Glomerular visceral epithelial cell (primary cell): ENCODE data around the gene ARFGAP1.
"Not testable (repeated sequence)": the region's sequence is repeated elsewhere in the genome, so short reads cannot be mapped to it uniquely, and the experiment has no call there.

ENCODE experiments used
- DNase-seq: peaks from one replicate; pipeline ENCODE4 v3.0.0-alpha.2; 2016; ENCODE audit errors: extremely low spot score

ARFGAP1 gene

GRCh38 chr20:63240004-63240403, 32.6 kb upstream of the ARFGAP1 start:
- no peak for DNase-seq

GRCh38 chr20:63241272-63241671, 31.3 kb upstream of the ARFGAP1 start:
- DNase-seq: no peak

GRCh38 chr20:63242736-63243135, 29.9 kb upstream of the ARFGAP1 start:
- DNase-seq: no peak

GRCh38 chr20:63243604-63244247, 28.9 kb upstream of the ARFGAP1 start:
- DNase-seq: no peak

DNA sequence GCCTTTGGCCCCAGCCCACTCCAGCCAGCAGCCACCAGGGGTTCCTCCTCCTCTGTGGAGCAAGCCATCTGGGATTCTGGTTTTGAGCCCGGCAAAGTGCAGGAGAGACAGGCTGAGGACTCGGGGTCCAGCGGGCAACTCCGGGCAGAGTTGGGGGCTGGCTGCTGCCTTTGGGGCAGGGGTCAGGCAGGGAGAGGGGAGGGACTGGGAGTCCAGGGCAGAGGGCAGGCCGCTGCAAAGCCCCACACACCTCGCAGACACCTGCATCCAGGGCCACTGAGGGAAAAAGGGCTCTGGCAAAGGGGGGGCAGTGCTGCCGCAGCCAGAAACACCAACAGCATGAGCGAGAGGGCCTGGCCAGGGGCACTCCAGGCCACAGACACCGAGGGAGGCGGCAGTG, 28.1 kb upstream of the ARFGAP1 start:
- no peak for DNase-seq

DNA sequence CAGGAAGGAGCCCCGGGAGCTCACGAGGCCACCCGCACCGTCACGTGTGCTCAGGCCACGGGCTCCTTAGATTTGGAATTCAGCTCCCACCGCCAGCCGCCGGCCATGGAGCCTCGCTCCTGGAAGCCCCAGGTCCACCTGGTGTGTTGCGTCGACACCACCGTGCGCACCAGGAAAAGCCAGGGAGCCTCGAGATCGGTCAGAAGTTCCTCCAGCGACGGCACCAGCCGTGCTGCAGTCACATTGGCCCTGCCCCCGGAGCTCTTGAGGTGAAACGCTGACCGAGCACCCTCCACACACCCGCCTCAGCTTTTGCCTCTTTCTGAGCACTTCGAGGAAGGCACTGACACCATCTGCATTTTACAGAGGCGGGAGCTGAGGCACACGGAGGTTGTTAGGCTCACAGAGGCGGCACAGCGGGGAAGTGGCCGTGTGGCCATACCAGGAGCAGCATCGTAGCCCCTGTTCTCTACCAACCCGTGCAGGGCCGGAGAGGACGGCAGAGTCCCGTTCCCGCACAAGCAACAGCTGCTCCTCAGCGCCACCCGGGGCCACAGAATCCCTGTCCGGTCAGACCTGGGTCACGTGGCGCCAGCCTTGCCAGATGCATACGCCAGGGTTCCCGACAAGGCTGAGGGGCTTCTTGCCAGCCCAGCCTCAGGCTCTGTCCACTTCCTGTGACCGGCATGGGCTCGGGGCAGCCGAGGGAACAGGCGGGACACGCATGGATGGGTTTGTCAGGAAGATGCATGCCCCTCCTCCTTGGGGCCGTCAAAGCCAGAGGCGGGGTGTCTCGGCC, 25.9 kb upstream of the ARFGAP1 start:
- peak; percentile 68 for DNase-seq

DNA sequence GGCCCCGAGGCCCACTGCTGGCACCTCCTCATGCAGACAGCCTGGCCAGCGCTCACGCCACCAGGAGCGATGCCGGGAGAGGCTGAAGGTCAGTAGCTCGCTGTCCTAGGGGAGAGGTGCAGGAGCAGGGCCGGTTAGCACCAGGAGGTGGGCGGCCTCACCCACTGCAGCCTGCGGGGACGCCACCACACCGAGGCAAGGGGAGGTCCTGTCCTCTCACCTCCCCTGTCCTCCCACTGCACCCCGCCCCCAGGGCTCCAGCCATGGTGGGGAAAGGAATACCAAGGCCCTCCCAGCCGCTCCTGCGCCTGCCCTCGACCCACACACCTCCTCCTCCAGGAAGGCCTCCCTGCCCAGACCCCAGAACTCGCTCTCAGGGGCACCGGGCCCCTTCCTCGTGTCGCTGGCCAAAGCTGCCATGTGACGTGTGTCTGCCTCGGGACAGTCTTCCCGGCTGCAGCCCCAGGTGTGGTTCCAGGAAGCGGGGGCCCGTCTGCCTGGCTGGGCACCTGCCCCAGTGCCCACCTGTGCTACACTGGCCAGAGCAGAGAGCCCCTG, 24.9 kb upstream of the ARFGAP1 start:
- no peak for DNase-seq

DNA sequence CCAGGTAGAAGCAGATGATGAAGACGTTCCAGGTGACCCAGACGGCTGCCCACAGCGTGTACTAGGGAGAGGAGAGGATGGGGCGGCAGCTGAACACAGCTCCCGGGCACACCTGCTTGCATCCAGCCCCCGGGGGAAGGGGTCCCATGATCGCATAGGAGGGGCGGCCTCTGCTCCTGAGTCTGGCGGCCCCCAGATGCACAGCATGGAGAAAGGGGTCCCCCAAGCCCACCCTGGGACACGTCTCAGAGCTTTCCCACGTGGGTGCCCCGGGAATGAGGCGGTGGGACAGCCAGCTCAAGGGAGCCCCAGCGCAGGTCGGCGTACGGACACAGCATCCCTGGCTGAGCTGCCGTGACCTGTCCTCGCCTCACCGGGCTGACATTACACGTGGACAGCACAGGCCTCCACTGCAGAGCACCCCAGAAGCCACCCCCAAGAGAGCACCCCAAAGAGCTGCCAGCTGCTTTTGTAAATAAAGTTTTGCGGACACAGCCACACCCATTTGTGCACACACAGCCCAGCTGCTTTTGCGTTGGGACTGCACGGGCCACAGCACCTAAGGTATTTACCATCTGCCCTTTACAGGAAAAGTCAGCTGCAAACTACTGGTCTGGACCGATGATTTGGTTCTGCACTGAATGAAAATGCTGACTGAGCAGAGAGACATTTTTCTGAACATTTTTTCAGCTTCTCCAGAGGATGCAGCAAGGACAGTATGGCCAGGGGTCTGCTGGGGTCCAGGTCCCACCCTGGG, 23.6 kb upstream of the ARFGAP1 start:
- DNase-seq: peak; percentile 89

- DNase-seq: no peak
Observed at GRCh38 chr20:63249891-63250290, 22.7 kb upstream of the ARFGAP1 start.

- DNase-seq: not testable (repeated sequence)
Observed at GRCh38 chr20:63251350-63251749, 21.3 kb upstream of the ARFGAP1 start.

GRCh38 chr20:63252284-63252711, 20.3 kb upstream of the ARFGAP1 start:
- DNase-seq: no peak

GRCh38 chr20:63253065-63253437, 19.6 kb upstream of the ARFGAP1 start:
- DNase-seq: no peak

- no peak for DNase-seq
Observed at GRCh38 chr20:63253438-63254231, 19.0 kb upstream of the ARFGAP1 start.

DNA sequence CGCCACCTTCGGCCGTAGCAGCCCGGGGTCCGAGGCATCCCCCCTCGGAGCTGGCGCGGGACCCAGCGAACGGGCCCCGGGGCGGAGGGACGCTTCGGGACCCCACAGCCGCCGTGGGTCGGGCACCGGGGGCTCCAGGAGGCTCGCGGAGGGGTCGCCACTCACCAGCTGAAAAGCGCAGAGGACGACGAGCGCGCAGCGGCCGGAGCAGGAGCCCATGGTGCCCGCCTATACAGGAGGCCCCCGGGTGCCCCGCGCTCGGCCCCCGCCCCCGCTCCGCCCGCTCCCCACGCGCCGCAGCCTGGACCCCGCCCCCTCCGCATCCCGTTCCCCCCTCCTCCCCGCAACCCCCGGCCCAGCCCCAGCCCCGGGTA, 18.4 kb upstream of the ARFGAP1 start, which contains the start of gene NKAIN4:
Gene NKAIN4, minus strand, starts transcription at position 232 of the 374 bp plus-strand sequence. Its CDS starts 13 bp downstream, at position 219.
- no peak for DNase-seq

- DNase-seq: no peak
Observed at GRCh38 chr20:63254606-63255384, 17.8 kb upstream of the ARFGAP1 start.

- DNase-seq: no peak
Observed at GRCh38 chr20:63255931-63256704, 16.5 kb upstream of the ARFGAP1 start.

- DNase-seq: no peak
Observed at GRCh38 chr20:63256954-63257353, 15.7 kb upstream of the ARFGAP1 start.

DNA sequence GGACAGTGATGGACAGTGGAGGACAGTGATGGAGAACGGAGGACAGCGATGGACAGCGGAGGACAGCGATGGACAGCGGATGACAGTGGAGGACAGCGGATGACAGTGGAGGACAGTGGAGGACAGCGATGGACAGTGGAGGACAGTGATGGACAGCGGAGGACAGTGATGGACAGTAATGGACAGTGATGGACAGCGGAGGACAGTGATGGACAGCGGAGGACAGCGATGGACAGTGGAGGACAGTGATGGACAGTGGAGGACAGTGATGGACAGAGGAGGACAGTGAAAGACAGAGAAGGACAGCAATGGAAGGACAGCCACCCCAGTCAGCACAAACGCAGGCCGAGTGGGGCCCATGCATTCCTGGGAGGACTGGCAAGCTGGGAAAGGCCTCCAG, 15.0 kb upstream of the ARFGAP1 start:
- DNase-seq: no peak

- no peak for DNase-seq
Observed at GRCh38 chr20:63258781-63259180, 13.8 kb upstream of the ARFGAP1 start.
